HepG2 (cell line): ENCODE data around the gene TRIM3. TPM values are rescaled to one million over a fixed set of nuclear protein-coding genes. Genes with fewer than 3 reads are reported as not detected.
A peak's percentile ranks its signal among the peaks of the same experiment; 100 is the strongest.

Source experiments
- CHD2 ChIP-seq: IDR thresholded peaks from 2 replicates; pipeline ENCODE4 v1.6.1; 2011; ENCODE audit warnings: low read depth, low read length, improper control_type of control experiment
- FLYWCH1 ChIP-seq: sonication (generic); formaldehyde crosslinking; IDR thresholded peaks from 2 replicates; pipeline ENCODE4 v1.8.1; 2023; ENCODE audit warnings: mild to moderate bottlenecking, missing genetic modification reagents
- FOXM1 ChIP-seq: sonication (generic); formaldehyde crosslinking; IDR thresholded peaks from 2 replicates; pipeline ENCODE4 v1.5.0; 2020; ENCODE audit warnings: missing genetic modification reagents
- HHEX ChIP-seq: IDR thresholded peaks from 2 replicates; pipeline ENCODE4 v1.6.1; 2016; ENCODE audit warnings: control low read depth
- HMG20B ChIP-seq: conservative IDR thresholded peaks from 2 replicates; pipeline ENCODE4 v1.6.1; 2016; ENCODE audit warnings: missing genetic modification reagents, missing compliant biosample characterization
- KDM6A ChIP-seq: IDR thresholded peaks from 2 replicates; pipeline ENCODE4 v1.6.1; 2016; ENCODE audit warnings: low read depth
- KLF9 ChIP-seq: IDR thresholded peaks from 2 replicates; pipeline ENCODE4 v1.6.1; 2016; ENCODE audit warnings: low read depth
- MIXL1 ChIP-seq: IDR thresholded peaks from 2 replicates; pipeline ENCODE4 v1.6.1; 2016
- NFIB ChIP-seq: sonication (generic); formaldehyde crosslinking; IDR thresholded peaks from 2 replicates; pipeline ENCODE4 v1.9.0; 2021; ENCODE audit warnings: missing genetic modification reagents, mild to moderate bottlenecking, borderline replicate concordance
- NR3C1 ChIP-seq: sonication (generic); formaldehyde crosslinking; IDR thresholded peaks from 2 replicates; pipeline ENCODE4 v1.4.0; 2020; ENCODE audit warnings: missing genetic modification reagents
- PHF5A ChIP-seq: IDR thresholded peaks from one replicate; pipeline ENCODE4 v1.6.1; 2018; ENCODE audit warnings: low read depth, missing genetic modification reagents; ENCODE audit not compliant: unreplicated experiment
- RAD21 ChIP-seq: fragments of 450-650 bp; formaldehyde crosslinking; IDR thresholded peaks from 2 replicates; pipeline ENCODE4 v1.5.0; 2020; ENCODE audit warnings: mild to moderate bottlenecking
- RXRB ChIP-seq: IDR thresholded peaks from 2 replicates; pipeline ENCODE4 v1.6.1; 2016; ENCODE audit warnings: borderline replicate concordance, missing genetic modification reagents, missing compliant biosample characterization
- SRF ChIP-seq: IDR thresholded peaks from 2 replicates; pipeline ENCODE4 v1.6.1; 2011; ENCODE audit warnings: mild to moderate bottlenecking, low read depth, low read length, moderate library complexity
- YY1 ChIP-seq: IDR thresholded peaks from 2 replicates; pipeline ENCODE4 v1.6.1; 2011; ENCODE audit warnings: low read length, low read depth, moderate library complexity, mild to moderate bottlenecking; ENCODE audit not compliant: insufficient read depth, insufficient replicate concordance
- ZFP36L2 ChIP-seq: sonication (generic); formaldehyde crosslinking; IDR thresholded peaks from 2 replicates; pipeline ENCODE4 v1.4.0; 2020; ENCODE audit warnings: missing genetic modification reagents
- ZNF839 ChIP-seq: sonication (generic); formaldehyde crosslinking; IDR thresholded peaks from 2 replicates; pipeline ENCODE4 v1.4.0; 2020; ENCODE audit warnings: missing genetic modification reagents, mild to moderate bottlenecking, borderline replicate concordance
- ZNF878 ChIP-seq: sonication (generic); formaldehyde crosslinking; IDR thresholded peaks from 2 replicates; pipeline ENCODE4 v1.8.1; 2023; ENCODE audit warnings: mild to moderate bottlenecking, missing genetic modification reagents, moderate library complexity
- polyA plus RNA-seq, 8 experiments: library from polyadenylated mRNA; depleted of rRNA in 3 of 8; stranded (reverse) in 7 of 8; unstranded in 1 of 8; fragments of >200 nt; fragmentation: Illumina TruSeq in 4 of 8; extraction: Trizol in 4 of 8; gene quantifications; 2 replicates each; pipeline versions ENCODE4 v1.2.1 to v1.2.3, GENCODE V29; 2011 to 2016; ENCODE audit warnings: low read depth in 4 of 8, missing spikeins in 1 of 8, mixed read lengths in 1 of 8; ENCODE audit not compliant: insufficient read depth in 1 of 8
- total RNA-seq, 5 experiments: library from RNA; depleted of rRNA; stranded (reverse); fragments of >200 nt; fragmentation: Illumina TruSeq; extraction: Trizol; gene quantifications; 2 replicates each; pipeline ENCODE4 v1.2.3, GENCODE V29; 2016; ENCODE audit warnings: low read depth in 1 of 5
- TF ChIP-seq, protein P1 (sequence below): sonication (generic); formaldehyde crosslinking; IDR thresholded peaks from 2 replicates; pipeline ENCODE4 v1.5.0; 2020; ENCODE audit warnings: mild to moderate bottlenecking, missing genetic modification reagents, borderline replicate concordance
- TF ChIP-seq, protein P2 (sequence below): sonication (generic); formaldehyde crosslinking; conservative IDR thresholded peaks from 2 replicates; pipeline ENCODE4 v1.4.0; 2020; ENCODE audit warnings: missing genetic modification reagents
- TF ChIP-seq, protein P3 (sequence below): fragments of 450-650 bp; IDR thresholded peaks from 2 replicates; pipeline ENCODE4 v1.6.1; 2017; ENCODE audit warnings: mild to moderate bottlenecking
- TF ChIP-seq, protein P4 (sequence below): sonication (generic); formaldehyde crosslinking; IDR thresholded peaks from 2 replicates; pipeline ENCODE4 v1.5.0; 2020; ENCODE audit warnings: mild to moderate bottlenecking, missing genetic modification reagents
- TF ChIP-seq, protein P5 (sequence below): sonication (generic); formaldehyde crosslinking; IDR thresholded peaks from 2 replicates; pipeline ENCODE4 v1.5.0; 2020; ENCODE audit warnings: missing genetic modification reagents, mild to moderate bottlenecking, borderline replicate concordance

Gene TRIM3
- total and polyA plus RNA-seq, 2 of the 13 experiments (the other 11 are each of a cell fraction or from before 2014, with no cell fraction given) = 3.6 to 6.3 TPM

DNA sequence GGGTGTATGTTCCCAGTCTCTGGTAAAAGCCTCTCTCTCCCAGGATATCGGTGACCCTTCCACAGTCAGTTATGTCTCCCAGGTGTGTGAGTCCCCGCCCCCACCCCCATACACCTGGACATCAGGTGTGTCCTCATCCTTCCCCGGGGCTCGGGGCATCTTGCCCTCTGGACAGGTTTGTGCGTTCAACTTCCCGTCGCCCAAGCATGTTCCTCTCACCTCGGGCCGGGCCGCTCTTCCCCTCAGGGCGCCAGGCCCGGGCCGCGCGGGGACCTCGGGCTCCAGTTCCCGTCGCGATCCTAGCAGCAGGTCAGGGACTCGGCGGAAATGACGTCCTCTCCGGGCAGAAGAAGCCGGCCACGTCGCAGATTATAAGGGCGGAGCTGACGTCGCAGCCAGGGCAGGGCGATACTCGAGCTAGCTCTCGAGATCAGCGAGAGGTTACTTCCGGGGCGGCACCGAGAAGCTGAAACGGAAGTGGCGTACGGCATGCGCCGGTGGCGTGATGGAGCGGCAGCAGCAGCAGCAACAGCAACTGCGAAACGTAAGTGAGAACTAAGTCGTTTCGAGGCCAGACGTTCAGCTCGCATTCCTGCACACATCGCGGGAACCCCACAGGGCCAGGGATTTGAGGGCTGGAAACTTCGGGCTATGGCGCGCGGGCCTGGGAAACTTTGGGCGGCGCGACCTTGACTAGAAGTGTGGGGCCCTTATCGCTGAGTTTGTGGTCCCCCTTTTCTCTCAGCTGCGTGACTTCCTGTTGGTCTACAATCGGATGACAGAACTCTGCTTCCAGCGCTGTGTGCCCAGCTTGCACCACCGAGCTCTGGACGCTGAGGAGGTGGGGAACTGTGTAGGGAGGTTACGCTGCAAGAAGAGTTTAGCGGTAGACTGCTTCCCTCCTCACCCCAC lies 7.5 kb upstream of the TRIM3 start, which contains the start of the genes ARFIP2 and TIMM10B (continued):
- no peak for TF ChIP-seq NR3C1 (CRISPR knock-in tag)
- TF ChIP-seq CHD2 = peak; percentile 81
- TF ChIP-seq ZNF839 = no peak
- peak; percentile 39; the same call in 1 of the 2 replicates for TF ChIP-seq MIXL1 (CRISPR knock-in tag)
- no peak for TF ChIP-seq HHEX
- TF ChIP-seq, protein P1, sequence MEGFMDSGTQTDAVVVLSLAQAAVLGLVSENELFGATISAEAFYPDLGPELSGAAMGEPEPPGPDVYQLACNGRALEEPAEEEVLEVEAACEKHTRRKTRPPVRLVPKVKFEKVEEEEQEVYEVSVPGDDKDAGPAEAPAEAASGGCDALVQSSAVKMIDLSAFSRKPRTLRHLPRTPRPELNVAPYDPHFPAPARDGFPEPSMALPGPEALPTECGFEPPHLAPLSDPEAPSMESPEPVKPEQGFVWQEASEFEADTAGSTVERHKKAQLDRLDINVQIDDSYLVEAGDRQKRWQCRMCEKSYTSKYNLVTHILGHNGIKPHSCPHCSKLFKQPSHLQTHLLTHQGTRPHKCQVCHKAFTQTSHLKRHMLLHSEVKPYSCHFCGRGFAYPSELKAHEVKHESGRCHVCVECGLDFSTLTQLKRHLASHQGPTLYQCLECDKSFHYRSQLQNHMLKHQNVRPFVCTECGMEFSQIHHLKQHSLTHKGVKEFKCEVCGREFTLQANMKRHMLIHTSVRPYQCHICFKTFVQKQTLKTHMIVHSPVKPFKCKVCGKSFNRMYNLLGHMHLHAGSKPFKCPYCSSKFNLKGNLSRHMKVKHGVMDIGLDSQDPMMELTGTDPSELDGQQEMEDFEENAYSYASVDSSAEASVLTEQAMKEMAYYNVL (CRISPR knock-in tag) = 0 out of 2 replicates have a peak, but pooled peaks have one; percentile 35
- TF ChIP-seq, protein P2, sequence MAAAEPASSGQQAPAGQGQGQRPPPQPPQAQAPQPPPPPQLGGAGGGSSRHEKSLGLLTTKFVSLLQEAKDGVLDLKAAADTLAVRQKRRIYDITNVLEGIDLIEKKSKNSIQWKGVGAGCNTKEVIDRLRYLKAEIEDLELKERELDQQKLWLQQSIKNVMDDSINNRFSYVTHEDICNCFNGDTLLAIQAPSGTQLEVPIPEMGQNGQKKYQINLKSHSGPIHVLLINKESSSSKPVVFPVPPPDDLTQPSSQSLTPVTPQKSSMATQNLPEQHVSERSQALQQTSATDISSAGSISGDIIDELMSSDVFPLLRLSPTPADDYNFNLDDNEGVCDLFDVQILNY (CRISPR knock-in tag) = no peak
- no peak for TF ChIP-seq PHF5A (CRISPR knock-in tag)
- TF ChIP-seq, protein P3, sequence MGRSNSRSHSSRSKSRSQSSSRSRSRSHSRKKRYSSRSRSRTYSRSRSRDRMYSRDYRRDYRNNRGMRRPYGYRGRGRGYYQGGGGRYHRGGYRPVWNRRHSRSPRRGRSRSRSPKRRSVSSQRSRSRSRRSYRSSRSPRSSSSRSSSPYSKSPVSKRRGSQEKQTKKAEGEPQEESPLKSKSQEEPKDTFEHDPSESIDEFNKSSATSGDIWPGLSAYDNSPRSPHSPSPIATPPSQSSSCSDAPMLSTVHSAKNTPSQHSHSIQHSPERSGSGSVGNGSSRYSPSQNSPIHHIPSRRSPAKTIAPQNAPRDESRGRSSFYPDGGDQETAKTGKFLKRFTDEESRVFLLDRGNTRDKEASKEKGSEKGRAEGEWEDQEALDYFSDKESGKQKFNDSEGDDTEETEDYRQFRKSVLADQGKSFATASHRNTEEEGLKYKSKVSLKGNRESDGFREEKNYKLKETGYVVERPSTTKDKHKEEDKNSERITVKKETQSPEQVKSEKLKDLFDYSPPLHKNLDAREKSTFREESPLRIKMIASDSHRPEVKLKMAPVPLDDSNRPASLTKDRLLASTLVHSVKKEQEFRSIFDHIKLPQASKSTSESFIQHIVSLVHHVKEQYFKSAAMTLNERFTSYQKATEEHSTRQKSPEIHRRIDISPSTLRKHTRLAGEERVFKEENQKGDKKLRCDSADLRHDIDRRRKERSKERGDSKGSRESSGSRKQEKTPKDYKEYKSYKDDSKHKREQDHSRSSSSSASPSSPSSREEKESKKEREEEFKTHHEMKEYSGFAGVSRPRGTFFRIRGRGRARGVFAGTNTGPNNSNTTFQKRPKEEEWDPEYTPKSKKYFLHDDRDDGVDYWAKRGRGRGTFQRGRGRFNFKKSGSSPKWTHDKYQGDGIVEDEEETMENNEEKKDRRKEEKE = no peak
- no peak for TF ChIP-seq KLF9 (CRISPR knock-in tag)
- TF ChIP-seq NFIB (CRISPR knock-in tag) = no peak
- no peak for TF ChIP-seq FOXM1 (CRISPR knock-in tag)
- TF ChIP-seq, protein P4, sequence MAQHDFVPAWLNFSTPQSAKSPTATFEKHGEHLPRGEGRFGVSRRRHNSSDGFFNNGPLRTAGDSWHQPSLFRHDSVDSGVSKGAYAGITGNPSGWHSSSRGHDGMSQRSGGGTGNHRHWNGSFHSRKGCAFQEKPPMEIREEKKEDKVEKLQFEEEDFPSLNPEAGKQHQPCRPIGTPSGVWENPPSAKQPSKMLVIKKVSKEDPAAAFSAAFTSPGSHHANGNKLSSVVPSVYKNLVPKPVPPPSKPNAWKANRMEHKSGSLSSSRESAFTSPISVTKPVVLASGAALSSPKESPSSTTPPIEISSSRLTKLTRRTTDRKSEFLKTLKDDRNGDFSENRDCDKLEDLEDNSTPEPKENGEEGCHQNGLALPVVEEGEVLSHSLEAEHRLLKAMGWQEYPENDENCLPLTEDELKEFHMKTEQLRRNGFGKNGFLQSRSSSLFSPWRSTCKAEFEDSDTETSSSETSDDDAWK (CRISPR knock-in tag) = no peak
- TF ChIP-seq RAD21 = 0 out of 2 replicates have a peak, but pooled peaks have one; percentile 9
- no peak for TF ChIP-seq FLYWCH1 (CRISPR knock-in tag)
- TF ChIP-seq, protein P5, sequence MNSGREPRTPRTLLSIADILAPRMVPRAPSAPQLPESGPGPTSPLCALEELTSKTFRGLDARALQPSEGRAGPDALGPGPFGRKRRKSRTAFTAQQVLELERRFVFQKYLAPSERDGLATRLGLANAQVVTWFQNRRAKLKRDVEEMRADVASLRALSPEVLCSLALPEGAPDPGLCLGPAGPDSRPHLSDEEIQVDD (CRISPR knock-in tag) = 0 out of 2 replicates have a peak, but pooled peaks have one; percentile 85
- no peak for TF ChIP-seq KDM6A (CRISPR knock-in tag)
- TF ChIP-seq ZFP36L2 (CRISPR knock-in tag) = no peak
- no peak for TF ChIP-seq SRF
- TF ChIP-seq HMG20B = no peak
- TF ChIP-seq YY1 = peak; percentile 64
- no peak for TF ChIP-seq ZNF878
- TF ChIP-seq RXRB (CRISPR knock-in tag) = peak; percentile 53; the same call in 1 of the 2 replicates
